HCEC 1CT (cell line): Measurements from ENCODE around the gene HDAC6.
A peak's percentile ranks its signal among the peaks of the same experiment; 100 is the strongest.
"Not testable (repeated sequence)": the region's sequence is repeated elsewhere in the genome, so short reads cannot be mapped to it uniquely, and the experiment has no call there.

Experiments used
- DNase-seq: peaks from one replicate; pipeline ENCODE4 v3.0.0-alpha.2; 2017

The HDAC6 gene

GRCh38 chrX:48826876-48827653 lies 25.2 kb downstream of the HDAC6 start:
- DNase-seq, result no peak

DNA sequence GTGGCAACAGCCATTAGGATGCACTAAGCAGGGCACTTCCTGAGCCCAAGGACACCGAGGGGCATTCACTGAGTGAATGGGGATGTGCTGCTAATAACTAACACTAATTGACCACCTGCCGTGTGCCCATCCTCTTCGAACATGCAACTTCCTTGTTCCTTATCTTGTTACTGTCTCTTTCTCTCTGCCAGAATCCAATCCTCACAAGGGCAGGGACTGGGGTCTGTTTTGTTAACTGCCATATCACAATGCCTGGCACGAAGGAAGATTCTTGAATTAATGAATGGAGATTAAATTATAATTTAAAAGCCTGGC lies 25.7 kb downstream of the HDAC6 start:
- DNase-seq, result no peak

GRCh38 chrX:48829016-48829735 lies 27.3 kb downstream of the HDAC6 start:
- no peak for DNase-seq

DNA sequence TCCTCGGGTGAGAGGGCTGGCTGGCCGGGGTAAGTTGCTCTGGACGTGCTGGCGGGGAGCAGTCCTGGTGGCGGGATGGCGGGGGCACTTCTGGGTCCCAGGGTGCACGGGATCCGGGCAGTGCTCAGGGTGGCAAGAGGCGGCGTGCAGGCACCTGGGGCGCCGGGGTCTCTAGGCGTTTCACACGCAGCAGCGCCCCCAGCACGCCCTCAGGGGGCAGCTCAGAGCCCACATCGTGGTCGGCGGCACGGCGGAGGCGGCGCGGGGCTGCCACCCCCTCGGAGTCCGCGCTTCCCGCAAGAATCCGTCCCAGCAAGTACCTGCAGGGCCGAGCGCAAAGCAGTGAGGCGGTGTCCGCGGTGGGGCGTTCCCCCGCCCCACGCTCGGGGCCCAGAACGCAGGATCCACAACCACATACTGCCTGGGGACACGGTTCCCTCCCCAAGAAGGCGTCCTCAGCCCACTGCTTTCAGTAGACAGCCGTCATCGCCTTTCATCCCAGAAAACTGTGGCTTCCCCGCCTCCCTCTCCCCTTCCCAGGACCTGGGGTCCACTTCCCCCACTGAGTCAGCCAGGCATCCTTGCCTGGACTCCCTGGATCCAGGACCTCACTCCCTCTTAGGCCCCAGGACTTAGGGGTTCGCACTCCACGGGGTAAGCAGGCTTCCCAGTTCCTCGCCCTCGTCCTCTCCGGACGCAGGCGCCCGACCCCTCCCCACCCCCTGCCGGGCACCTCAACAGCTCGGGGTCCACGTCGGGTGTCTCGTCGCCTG lies 29.5 kb downstream of the HDAC6 start:
- no peak for DNase-seq

DNA sequence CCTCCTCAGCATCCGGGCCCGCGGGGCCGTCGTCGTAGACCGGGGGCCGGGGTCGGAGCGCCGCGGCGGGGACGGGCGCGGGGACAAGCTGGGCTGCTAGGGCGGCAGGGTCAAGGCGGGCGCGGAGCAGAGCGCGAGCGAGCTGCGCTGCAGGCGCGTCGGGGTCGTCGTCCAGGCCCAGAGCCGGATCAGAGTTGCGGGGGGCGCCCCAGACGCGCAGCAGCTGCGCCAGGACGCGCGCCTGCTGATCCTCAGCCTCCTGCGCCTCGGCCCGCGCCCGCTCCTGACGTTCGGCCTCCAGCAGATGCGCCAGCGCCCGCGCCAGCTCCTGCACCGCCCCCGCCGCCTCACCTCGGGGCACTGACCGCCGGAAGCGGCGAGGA lies 30.0 kb downstream of the HDAC6 start:
- no peak for DNase-seq

DNA sequence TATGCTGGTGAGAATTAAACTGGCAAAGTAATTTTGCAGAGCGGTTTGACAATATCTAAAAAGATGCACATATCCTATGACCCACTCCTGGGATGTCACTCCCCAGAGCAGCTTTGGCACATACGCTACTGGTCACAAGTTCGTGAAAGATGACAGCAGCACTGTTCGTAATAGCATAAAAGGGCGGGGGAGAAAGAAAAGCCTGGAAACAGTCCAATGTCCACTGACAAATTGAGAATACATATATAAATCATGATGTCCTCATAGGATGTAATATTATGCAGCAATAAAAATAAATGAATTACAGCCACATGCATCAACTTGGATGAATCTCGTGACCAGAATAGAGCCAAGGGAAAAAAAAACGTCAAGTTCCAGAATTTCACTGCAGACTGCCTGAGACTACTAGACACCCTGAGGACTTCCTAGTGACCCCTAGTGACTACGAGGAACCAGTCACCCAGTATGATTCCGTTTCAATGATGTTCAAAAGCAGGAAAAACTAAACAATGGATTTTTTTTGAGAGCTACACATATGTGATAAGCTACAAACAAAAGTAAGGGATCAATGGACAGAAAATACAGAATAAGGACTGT lies 31.8 kb downstream of the HDAC6 start:
- no peak for DNase-seq

GRCh38 chrX:48834383-48834709 lies 32.5 kb downstream of the HDAC6 start:
- no peak for DNase-seq

GRCh38 chrX:48835524-48836329 lies 33.9 kb downstream of the HDAC6 start, which contains the start of gene PCSK1N:
PCSK1N (minus strand) TSS chrX:48835610; CDS start chrX:48835532, 78 bp downstream.
- DNase-seq, result no peak

DNA sequence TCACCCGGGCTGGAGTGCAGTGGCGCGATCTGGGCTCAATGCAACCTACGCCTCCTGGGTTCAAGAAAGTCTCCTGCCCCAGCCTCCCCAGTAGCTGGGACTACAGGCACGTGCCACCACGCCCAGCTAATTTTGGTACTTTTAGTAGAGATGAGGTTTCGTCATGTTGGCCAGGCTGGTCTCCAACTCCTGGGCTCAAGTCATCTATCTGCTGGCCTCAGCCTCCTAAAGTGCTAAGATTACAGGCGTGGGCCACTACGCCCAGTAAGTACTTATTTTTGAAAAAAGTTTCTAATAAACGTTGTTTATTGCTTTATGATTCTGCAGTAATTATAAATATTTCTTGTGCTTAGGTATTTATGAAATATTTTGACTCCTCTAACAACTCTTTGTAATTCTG lies 37.8 kb downstream of the HDAC6 start:
- no peak for DNase-seq

GRCh38 chrX:48848847-48849246 lies 47.0 kb downstream of the HDAC6 start:
- DNase-seq, result no peak

GRCh38 chrX:48852857-48853256 lies 51.0 kb downstream of the HDAC6 start:
- DNase-seq, result no peak

DNA sequence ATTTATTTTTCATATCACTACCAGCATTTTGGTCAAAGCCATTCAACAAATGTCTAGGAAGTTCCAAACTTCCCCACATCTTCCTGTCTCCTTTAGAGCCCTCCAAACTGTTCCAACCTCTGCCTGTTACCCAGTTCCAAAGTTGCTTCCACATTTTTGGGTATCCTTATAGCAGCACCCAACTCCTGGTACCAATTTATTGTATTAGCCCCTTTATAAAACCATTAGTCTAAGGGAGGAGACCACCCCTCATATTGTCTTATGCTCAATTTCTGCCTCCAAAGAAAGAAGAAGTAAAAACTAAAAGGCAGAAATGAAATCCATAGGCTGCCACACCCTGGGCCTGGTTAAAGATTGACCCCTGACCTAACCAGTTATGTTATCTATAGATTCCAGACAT lies 51.6 kb downstream of the HDAC6 start:
- DNase-seq, result not testable (repeated sequence)

DNA sequence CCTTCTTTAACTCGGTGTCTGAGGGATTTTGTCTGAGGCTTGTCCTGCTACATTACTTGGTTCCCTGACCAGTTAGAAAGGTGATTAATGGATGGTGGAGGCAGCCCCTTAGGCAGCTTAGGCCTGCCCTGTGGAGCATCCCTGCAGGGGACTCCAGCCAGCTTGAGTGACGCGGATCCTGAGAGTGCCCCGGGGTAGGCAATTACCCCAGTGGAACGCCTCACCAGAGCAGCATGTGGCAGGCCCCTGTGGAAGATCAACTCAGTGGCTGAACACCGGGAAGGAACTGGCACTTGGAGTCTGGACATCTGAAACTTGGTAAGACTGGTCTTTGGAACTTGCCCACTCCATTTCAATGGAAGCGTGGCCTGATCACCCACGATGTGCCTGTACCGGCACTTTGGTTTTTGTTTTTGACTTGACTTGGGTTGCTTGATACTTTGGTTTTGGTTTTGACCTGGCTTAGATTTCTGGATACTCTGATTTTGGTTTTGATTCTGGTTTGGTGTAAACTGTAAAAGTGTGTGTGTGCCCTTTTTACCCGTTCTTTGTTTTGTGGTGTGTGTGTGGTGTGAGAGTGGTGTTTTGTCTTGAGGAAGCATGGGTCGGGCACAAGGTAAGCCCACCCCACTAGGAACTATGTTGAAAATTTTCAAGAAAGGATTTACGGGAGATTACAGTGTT lies 52.4 kb downstream of the HDAC6 start:
- DNase-seq, result not testable (repeated sequence)

DNA sequence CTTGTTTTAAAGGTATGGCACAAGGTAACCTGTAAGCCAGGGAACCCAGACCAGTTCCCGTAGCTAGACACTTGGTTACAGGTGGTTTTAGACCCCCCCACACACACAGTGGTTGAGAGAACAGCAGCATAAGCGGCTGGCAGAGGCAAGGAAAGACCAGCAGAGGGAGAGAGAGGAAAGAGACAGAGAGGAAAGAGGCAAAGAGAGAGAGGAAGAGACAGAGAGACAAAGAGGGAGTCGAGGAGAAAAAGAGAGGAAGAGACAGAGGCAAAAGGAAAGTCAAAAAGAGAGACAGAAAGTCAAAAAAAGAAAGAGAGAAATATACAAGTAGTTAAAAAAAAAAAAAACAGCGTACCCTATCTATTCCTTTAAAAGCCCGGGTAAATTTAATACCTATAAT lies 53.0 kb downstream of the HDAC6 start:
- peak; percentile 13 for DNase-seq

DNA sequence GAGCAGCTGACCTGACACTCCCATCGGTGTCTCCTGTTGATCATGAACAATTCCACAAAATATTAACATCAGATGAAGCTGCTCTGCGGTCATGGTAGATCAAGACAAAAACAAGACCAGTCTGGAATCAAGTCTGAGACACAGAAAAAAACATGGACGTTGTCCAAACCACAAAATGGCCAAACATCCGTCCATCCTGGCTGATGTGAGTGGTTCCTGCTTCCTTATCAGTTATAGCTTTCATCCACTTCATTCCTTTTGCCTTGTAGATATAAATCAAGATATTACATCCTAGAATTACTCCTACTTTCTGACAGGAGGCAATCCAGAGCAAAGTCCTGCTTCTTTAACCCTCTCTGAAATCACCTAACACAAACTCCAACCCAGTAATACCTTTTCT lies 62.3 kb downstream of the HDAC6 start:
- DNase-seq, result peak; percentile 3

DNA sequence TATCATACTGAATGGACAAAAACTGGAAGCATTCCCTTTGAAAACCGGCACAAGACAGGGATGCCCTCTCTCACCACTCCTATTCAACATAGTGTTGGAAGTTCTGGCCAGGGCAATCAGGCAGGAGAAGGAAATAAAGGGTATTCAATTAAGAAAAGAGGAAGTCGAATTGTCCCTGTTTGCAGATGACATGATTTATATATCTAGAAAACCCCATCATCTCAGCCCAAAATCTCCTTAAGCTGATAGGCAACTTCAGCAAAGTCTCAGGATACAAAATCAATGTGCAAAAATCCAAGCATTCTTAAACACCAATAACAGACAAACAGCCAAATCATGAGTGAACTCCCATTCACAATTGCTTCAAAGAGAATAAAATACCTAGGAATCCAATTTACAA lies 70.2 kb downstream of the HDAC6 start:
- not testable (repeated sequence) for DNase-seq
